ENCODE measurements around the gene MAPK8IP3.

The MAPK8IP3 gene

GRCh38 chr16:1705688-1706385, at the start of gene MAPK8IP3:
TSS of gene MAPK8IP3 (plus strand) at chr16:1706195. CDS start at chr16:1706340, 145 bp downstream.
- DNase-seq (ENCODE audit: extremely low read depth in 1 of 2, low read depth in 1 of 2): peak; percentile 74 to 95

DNA sequence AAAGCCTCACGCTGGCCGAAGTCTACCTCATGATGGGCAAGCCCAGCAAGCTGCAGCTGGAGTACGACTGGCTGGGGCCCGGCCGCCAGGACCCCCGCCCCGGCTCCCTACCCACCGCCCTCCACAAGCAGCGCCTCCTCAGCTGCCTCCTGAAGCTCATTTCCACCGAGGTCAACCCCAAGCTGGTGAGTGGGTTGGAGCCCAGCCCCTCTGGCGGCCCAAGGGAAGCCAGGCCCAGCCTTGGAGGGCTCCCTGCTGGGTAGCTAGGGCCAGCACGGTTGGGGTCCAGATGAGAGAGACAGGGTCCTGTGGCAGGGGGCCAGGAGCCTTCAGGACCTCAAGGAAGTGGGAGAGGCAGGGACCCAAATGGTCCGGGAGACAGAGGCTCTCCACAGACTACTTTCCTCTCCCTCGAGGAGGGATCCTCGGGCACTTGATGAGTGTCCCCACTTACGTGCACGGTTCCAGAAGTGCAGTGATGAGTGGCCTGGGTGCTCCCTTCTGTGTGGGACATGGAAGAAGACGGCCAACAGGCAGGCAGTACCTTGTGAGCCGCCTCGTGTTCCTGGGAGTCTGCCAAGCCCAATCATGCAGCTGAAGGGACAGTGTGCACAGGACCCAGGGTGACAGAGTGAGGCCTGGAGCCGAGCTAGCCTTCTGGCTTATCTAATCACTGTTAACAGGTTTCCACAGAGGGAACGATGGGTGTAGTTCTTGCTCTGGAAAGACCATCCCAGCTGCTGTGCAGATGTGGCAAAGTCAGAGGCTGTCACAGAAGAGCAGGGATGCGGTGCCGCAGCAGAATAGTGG, 49.0 kb upstream of the MAPK8IP3 start:
- DNase-seq (ENCODE audit: extremely low read depth in 1 of 2, low read depth in 1 of 2): no peak

DNA sequence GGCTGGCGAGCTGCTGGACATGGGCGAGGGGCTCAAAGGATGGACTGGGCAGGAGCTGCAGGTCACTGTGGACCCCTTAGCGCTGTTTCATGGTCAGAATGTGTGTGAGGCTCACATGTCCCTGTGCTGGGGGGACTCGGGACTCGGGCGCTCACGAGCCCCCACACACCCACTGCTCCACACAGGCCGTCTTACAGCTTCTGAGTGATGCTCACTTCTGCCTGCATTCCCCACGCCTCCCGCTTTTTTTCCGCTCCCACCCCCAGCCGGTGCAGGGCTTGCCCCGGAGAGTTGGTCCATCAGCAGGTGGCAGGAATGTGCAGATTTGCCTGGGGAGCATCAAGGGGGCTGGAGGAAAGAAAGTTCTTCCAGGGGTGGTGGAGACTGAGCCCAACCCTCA, 48.2 kb upstream of the MAPK8IP3 start:
- no peak for DNase-seq (ENCODE audit: extremely low read depth in 1 of 2, low read depth in 1 of 2)

DNA sequence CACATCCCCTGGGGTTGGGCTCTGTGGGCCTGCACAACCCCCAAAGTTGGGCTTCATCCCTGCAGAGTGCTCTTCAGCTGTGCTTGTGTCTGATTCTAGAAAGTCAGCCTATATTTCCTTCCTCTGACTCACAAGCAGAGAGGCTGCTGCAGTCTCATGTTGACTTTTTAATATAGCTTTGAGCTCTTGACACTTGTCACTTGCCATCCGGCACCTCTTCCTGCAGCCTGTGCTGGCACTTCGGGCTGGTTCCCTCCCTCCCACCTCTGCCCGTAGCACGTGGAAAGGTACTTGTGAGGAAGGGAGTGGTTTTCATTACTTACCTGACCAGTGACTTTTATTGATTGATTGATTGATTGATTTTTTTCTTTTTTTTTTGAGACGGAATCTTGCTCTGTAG, 47.0 kb upstream of the MAPK8IP3 start:
- DNase-seq (ENCODE audit: extremely low read depth in 1 of 2, low read depth in 1 of 2): no peak

GRCh38 chr16:1661826-1662225, 44.2 kb upstream of the MAPK8IP3 start:
- DNase-seq (ENCODE audit: extremely low read depth in 1 of 2, low read depth in 1 of 2): no peak

DNA sequence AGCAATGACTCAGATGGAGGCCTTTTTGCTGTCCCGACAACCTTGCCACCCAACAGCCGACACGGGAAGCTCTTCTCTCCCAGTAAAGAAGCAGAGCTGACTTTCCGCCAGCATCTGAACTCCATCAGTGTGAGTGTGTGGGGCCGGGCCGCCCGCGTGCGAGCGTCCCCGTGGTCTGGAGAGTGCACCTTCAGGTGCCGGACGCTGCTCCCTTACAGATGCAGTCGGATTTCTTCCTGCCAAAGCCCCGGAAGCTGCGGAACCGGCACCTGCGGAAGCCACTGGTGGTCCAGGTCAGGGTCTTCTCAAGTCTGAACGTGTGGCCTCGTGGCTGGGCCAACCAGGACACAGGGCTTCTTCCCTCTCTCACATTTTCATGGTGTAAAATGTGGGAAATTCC, 43.5 kb upstream of the MAPK8IP3 start:
- DNase-seq (ENCODE audit: extremely low read depth in 1 of 2, low read depth in 1 of 2): no peak

- no peak for DNase-seq (ENCODE audit: extremely low read depth in 1 of 2, low read depth in 1 of 2)
These were observed 40.2 kb upstream of the MAPK8IP3 start for GRCh38 chr16:1665829-1666228.

- DNase-seq (ENCODE audit: extremely low read depth in 1 of 2, low read depth in 1 of 2): no peak
These were observed 39.7 kb upstream of the MAPK8IP3 start for GRCh38 chr16:1666316-1666715.

- no peak for DNase-seq (ENCODE audit: extremely low read depth in 1 of 2, low read depth in 1 of 2)
These were observed 38.7 kb upstream of the MAPK8IP3 start for GRCh38 chr16:1667271-1667670.

DNA sequence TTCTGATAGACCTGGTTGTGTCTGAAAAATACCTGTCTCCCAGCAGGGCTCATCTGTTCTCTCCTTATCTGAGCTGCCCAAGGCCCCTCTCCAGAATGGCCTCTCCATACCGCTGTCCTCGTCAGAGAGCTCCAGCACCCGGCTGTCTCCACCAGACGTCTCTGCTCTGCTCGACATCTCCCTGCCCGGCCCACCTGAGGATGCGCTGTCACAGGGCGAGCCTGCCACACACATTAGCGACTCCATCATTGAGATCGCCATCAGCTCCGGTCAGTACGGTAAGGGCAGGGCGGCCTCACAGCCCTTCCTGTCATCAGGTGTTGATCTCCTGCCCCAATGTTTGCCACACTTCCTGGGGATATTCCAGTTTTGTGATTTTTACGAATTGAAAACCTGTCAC, 38.1 kb upstream of the MAPK8IP3 start:
- no peak for DNase-seq (ENCODE audit: extremely low read depth in 1 of 2, low read depth in 1 of 2)

GRCh38 chr16:1668612-1669319, 37.2 kb upstream of the MAPK8IP3 start:
- no peak for DNase-seq (ENCODE audit: extremely low read depth in 1 of 2, low read depth in 1 of 2)

GRCh38 chr16:1669698-1670097, 36.3 kb upstream of the MAPK8IP3 start:
- DNase-seq (ENCODE audit: extremely low read depth in 1 of 2, low read depth in 1 of 2): no peak

GRCh38 chr16:1670371-1670770, 35.6 kb upstream of the MAPK8IP3 start:
- no peak for DNase-seq (ENCODE audit: extremely low read depth in 1 of 2, low read depth in 1 of 2)

DNA sequence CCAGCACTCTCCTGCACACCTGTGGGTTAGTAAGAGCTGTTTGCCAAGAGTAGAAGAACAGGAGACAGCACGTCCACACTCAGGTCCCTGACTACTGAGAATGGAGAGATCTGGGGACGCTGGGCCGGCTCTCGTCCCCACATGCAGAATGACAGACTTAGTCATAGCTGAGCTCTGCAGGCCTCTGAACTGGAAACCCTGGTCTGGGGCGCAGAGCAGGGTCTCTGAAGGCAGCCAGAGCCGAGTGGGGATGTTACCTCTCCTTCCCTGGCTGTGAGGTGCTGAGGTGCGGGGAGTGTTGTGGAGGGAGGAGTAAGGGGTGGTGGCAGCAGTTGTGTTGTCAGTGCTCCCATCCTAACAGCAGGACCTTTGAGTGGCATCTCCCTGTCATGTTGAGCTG, 35.1 kb upstream of the MAPK8IP3 start:
- no peak for DNase-seq (ENCODE audit: extremely low read depth in 1 of 2, low read depth in 1 of 2)

GRCh38 chr16:1673424-1674151, 32.4 kb upstream of the MAPK8IP3 start:
- no peak for DNase-seq (ENCODE audit: extremely low read depth in 1 of 2, low read depth in 1 of 2)

- no peak for DNase-seq (ENCODE audit: extremely low read depth in 1 of 2, low read depth in 1 of 2)
These were observed 31.7 kb upstream of the MAPK8IP3 start for GRCh38 chr16:1674306-1674705.

GRCh38 chr16:1674751-1675664, 31.0 kb upstream of the MAPK8IP3 start:
- DNase-seq (ENCODE audit: extremely low read depth in 1 of 2, low read depth in 1 of 2): no peak

DNA sequence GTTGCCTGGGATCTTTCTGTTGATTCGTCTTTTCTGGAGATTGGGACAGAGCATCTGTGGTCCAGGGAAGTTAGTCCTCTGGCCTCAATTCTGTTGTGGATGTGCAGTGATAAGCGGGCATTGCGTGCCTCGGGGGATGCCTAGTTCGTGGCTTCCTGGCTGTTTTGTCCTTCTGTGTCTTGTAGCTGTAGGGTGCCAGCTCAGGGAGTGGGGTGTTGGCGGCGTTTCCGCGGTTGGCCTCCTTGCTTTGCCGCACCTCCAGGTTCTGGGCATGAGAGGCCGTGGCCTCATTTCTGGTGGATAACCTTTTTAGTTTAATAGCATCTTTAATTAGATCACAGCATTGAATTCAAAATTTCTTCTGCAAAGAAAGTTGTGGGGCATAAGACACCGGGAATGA, 29.3 kb upstream of the MAPK8IP3 start:
- DNase-seq (ENCODE audit: extremely low read depth in 1 of 2, low read depth in 1 of 2): no peak

DNA sequence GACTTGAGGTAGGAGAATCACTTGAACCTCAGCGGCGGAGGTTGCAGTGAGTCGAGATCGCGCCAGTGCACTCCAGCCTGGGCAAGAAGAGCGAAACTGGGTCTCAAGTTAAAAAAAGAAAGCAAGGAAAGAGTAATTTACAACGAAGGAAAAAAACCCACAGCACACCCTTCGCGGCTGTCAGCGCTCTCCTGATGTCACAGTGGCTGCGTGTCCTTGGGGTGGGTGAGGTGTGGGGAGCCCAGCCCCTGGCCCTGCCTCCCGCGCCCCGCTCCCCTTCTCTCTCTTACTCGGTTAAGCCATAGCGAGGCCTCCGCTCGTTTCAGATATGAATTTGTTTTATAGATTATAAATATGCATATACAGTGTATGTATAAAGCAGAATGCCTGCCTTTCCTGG, 28.7 kb upstream of the MAPK8IP3 start:
- DNase-seq (ENCODE audit: extremely low read depth in 1 of 2, low read depth in 1 of 2): no peak

GRCh38 chr16:1677942-1678499, 28.0 kb upstream of the MAPK8IP3 start, which contains the start of gene JPT2:
TSS of gene JPT2 (plus strand) at chr16:1678279. CDS start at chr16:1678313, 34 bp downstream.
- DNase-seq (ENCODE audit: extremely low read depth in 1 of 2, low read depth in 1 of 2): peak; percentile 88 to 90
